Middle frontal gyrus (tissue), 1 donor: Measurements from ENCODE around the gene CR1.
A peak's percentile ranks its signal among the peaks of the same experiment; 100 is the strongest.
"Not testable (repeated sequence)": the region's sequence is repeated elsewhere in the genome, so short reads cannot be mapped to it uniquely, and the experiment has no call there.

Experiments used
- DNase-seq: peaks from one replicate; pipeline ENCODE4 v3.0.0-alpha.2; 2015; ENCODE audit warnings: low spot score; ENCODE audit errors: extremely low spot score

Gene CR1

GRCh38 chr1:207639362-207639761, 143.4 kb downstream of the CR1 start:
- DNase-seq: not testable (repeated sequence)

GRCh38 chr1:207644166-207644851, 148.4 kb downstream of the CR1 start:
- no peak for DNase-seq

- peak; percentile 47 for DNase-seq
Measured at GRCh38 chr1:207644852-207645634, 149.1 kb downstream of the CR1 start, which contains the start of gene CR1L. Gene CR1L (plus strand): TSS chr1:207645133. CDS start chr1:207645234, 101 bp downstream.

DNA sequence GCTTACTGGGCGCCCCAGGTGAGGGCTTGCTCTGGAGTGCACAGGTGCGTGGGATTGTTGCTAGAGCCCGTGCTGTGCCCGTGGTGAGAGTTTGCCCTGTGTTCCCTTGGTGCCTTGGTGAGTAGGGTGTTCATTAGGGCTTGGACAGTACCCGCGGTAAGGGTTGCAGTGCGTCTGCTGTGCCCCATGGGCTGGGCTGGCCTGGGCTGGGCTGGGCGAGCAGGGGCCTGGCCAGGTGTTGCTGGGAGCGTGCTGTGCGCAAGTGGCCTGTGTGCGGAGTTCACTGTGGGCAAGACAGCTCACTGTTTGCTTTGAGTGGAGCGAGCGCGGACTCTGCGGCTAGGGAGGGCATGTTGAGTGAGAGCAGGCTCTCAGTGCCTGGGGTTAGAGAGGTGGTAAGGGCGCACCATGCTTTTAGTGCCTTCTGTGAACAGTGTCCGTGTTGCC, 149.7 kb downstream of the CR1 start:
- DNase-seq: no peak

- no peak for DNase-seq
Measured at GRCh38 chr1:207646171-207646570, 150.2 kb downstream of the CR1 start.

DNA sequence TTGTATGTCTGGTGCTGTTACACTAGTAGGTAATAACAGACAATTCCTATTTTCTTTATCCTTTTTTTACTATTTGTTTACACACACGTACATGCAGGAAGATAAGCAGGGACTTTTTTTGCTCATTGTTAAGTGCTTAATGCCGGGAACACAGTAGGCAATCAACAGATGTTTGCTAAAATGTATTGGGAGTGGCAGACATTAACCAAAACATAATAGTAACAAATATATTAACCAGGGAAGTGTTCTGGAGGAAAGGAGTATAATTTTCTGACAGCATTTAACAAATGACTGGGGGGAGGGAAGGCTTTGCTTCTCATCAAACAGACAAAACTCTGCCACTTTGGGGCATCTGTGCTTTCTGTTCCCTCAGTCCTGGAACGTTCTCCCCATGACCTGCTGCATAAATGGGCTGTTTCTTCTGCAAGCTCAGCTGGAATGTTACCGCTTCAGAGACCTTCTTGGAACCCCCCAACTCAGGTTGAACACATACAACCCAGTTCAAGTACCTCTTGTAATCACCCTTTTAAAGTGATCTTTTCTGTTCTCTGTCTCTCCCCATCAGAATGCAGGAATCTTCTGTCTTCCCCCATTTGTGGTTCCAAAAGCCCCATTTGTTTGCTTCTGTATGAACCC, 151.1 kb downstream of the CR1 start:
- DNase-seq: no peak

DNA sequence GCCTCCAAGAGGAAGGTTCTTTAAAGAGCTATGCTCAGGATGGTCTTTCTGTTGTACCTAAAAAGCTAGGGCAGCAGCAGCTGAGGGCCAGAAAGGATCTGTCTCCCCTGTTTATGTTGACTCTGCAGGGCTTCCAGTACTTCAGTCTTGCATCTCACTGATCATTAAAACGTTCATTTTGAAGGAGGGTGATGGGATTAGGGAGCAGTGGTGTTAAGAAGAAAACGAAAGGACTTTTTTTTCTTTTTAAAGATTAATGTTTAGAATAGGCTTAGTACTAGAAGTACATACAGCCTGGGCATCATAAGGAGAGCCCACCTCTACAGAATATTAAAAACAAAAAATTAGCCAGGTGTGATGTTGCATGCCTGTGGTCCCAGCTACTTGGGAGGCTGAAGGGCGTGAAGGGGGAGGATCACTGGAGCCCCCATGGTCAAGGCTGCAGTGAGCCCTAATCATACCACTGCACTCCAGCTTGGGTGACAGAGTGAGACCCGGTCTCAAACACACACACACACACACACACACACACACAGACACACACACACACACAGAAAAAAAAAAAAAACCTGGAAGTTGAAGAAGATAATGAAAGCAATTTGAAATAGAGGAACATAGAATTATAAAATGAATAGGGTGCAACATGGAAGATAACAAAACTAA, 151.8 kb downstream of the CR1 start:
- no peak for DNase-seq

DNA sequence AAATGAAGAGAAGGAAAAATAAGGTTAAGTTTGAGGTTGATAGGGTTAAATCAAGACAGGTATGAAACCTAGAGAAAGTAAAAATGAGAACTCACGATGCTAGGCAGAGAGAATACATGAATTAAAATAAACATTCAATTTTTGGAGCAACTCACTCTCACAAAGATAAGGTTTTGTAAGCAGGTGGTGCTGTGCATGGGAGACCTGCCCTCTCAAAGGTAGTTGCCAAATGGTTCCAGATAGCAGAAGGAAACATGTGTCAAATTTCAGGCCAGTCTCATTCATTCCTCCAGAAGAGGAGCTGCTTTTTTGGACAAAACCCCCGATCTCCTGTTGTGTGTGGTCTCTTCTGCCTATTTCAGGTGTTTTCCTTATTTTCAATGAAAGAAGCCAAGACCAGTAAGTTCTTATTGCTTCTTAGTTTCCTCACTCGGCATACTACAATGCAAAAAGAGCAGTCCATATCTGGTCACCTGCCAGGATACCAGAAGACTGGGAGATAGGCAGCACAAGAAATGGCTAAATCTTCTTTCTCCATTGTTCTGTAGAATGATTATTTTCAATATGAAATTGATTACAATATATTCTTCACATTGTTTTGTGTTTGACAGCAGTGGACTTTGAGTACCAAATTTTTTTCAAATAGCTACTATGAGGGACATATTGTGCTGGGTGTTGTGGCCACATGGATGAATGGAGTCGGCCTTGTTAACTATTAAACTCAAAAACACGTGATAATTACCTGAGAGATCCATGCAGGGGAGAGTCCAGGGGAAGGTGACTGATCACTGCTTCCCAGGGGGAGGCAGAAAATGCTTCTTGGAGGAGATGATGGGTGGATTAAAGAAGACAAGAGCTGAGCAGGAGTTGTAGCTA, 152.6 kb downstream of the CR1 start:
- DNase-seq: no peak

DNA sequence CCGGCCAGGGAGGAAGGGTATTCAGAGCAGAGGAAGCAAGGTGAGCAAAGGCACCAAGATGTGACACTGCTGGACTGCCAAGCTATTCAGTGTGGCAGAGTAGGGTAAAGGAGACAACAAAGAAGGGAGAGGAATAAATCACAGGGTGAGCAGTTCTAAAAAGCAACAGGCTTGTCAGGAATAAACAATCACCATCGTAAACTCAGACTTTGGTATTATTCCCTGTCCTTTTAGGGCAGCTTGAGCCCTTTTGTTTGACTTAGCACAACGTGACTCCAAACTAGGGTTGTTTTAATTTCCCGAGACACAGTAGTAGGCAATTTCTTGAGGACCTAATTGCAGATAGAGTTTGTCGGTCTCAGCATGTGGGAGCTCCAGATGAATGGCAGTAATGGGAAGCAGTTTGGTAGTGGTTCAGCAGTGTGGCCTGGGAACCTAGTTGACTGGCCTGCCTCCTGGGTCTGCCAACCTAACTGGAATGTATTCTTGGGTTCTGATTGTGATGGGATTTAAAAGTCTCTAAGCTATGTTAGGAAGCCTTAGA, 153.3 kb downstream of the CR1 start:
- DNase-seq: no peak

- DNase-seq: no peak
Measured at GRCh38 chr1:207649865-207650580, 154.1 kb downstream of the CR1 start.

- no peak for DNase-seq
Measured at GRCh38 chr1:207651583-207651982, 155.6 kb downstream of the CR1 start.

- DNase-seq: no peak
Measured at GRCh38 chr1:207654320-207654719, 158.4 kb downstream of the CR1 start.

- no peak for DNase-seq
Measured at GRCh38 chr1:207658408-207658807, 162.5 kb downstream of the CR1 start.

- no peak for DNase-seq
Measured at GRCh38 chr1:207658904-207659485, 163.0 kb downstream of the CR1 start.

DNA sequence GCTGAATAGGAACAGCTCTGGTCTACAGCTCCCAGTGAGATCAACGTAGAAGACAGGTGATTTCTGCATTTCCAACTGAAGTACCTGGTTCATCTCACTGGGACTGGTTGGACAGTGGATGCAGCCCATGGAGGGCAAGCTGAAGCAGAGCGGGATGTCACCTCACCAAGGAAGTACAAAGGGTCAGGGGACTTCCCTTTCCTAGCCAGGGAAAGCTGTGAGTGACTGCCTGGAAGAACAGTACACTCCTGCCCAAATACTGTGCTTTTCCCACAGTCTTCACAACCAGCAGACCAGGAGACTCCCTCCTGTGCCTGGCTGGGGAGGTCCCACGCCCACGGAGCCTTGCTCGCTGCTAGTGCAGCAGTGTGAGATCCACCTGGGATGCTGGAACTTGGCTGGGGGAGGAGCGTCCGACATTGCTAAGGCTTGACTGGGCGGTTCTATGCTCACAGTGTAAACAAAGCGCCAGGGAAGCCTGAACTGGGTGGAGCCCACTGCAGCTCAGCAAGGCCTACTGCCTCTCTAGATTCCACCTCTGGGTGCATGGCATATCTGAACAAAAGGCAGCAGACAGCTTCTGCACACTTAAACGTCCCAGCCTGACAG, 163.7 kb downstream of the CR1 start:
- DNase-seq: no peak

DNA sequence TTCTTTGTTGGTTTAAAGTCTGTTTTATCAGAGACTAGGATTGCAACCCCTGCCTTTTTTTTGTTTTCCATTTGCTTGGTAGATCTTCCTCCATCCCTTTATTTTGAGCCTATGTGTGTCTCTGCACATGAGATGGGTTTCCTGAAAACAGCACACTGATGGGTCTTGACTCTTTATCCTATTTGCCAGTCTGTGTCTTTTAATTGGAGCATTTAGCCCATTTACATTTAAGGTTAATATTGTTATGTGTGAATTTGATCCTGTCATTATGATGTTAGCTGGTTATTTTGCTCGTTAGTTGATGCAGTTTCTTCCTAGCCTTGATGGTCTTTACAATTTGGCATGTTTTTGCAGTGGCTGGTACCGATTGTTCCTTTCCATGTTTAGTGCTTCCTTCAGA, 165.5 kb downstream of the CR1 start:
- not testable (repeated sequence) for DNase-seq

DNA sequence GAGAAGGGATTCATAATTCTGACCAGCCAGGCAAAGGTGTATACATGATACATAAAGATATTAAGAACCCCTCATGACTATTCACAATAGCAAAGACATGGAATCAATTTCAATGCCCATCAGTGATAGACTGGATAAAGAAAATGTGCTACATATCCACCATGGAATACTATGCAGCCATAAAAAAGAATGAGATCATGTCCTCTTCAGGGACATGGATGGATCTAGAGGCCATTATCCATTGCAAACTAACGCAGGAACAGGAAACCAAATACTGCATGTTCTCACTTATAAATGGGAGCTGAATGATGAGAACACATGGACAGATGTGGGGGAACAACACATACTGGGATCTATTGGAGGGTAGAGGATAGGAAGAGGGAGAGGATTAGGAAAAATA, 170.4 kb downstream of the CR1 start:
- no peak for DNase-seq

DNA sequence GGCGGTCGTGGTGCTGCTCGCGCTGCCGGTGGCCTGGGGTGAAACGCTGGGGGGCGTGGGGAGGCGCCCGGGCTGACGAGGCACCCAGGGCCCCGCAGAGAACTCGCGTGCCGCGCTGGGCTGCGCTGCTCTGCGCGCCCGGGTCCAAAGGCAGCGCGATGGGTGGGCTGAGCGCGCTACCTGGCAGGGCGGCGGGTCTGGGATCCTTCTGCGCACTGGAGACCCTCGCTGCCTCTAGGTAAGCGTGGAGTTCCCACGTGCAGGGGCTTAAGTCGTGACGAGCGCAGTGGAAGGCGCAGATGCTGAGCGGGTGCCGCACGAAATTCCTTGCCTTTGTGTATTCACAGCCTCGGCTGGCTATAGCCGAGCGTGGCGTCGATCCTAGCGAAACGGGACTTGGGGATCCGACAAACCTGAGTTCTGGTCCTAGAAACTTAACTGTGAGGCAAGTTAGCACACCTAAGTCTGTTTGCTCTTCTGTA, 173.6 kb downstream of the CR1 start:
- no peak for DNase-seq

GRCh38 chr1:207670192-207670591, 174.2 kb downstream of the CR1 start:
- no peak for DNase-seq
